Stomach (tissue), 9 donors: ENCODE data around the gene SOAT2. TPM values are rescaled to one million over a fixed set of nuclear protein-coding genes. Genes with fewer than 3 reads are reported as not detected.
A peak's percentile ranks its signal among the peaks of the same experiment; 100 is the strongest.
"Not testable (repeated sequence)": the region's sequence is repeated elsewhere in the genome, so short reads cannot be mapped to it uniquely, and the experiment has no call there.

Experiments used
- DNase-seq, 2 donors: peaks; one replicate each; pipeline versions ENCODE4 v3.0.0 to v3.0.0-alpha.2; 2013 to 2019
- H3K27ac ChIP-seq, 5 donors: fragments of 200-600 bp in 4 of 5; sonication (generic) in 4 of 5; one replicate each; pipeline ENCODE4 v1.5.1; 2013 to 2019; ENCODE audit warnings: mild to moderate bottlenecking in 1 of 5, moderate library complexity in 1 of 5
- H3K27me3 ChIP-seq, 3 donors: fragments of 200-600 bp; sonication (generic); one replicate each; pipeline ENCODE4 v1.5.1; 2017 to 2019; ENCODE audit warnings: mixed run types in 1 of 3
- H3K36me3 ChIP-seq, 4 donors: fragments of 200-600 bp; sonication (generic); 1 replicate in 3 of 4; 2 replicates in 1 of 4; pipeline ENCODE4 v1.5.1; 2016 to 2019
- H3K4me1 ChIP-seq, 4 donors: fragments of 200-600 bp; sonication (generic); one replicate each; pipeline ENCODE4 v1.5.1; 2016 to 2019
- H3K4me3 ChIP-seq, 4 donors: fragments of 200-600 bp; sonication (generic) in 3 of 4; one replicate each; pipeline ENCODE4 v1.5.1; 2016 to 2019; ENCODE audit warnings: mild to moderate bottlenecking in 1 of 4
- H3K9me3 ChIP-seq, 4 donors: fragments of 200-600 bp; sonication (generic); one replicate each; pipeline ENCODE4 v1.5.1; 2016 to 2019
- EP300 ChIP-seq: sonication (generic); formaldehyde crosslinking; IDR thresholded peaks from one replicate; pipeline ENCODE4 v1.6.1; 2017; ENCODE audit warnings: antibody characterized with exemption
- POLR2A ChIP-seq, 4 donors: fragments of 450-650 bp; IDR thresholded peaks; one replicate each; pipeline ENCODE4 v1.6.1; 2016; ENCODE audit warnings: antibody characterized with exemption in 4 of 4, control low read depth in 2 of 4, mild to moderate bottlenecking in 1 of 4, moderate library complexity in 1 of 4
- POLR2AphosphoS5 ChIP-seq, 3 donors: sonication (generic); formaldehyde crosslinking; IDR thresholded peaks; one replicate each; pipeline ENCODE4 v1.6.1; 2016; ENCODE audit warnings: antibody characterized with exemption in 3 of 3
- WGBS, 5 donors: extraction: QIAGEN DNeasy Blood & Tissue Kit in 3 of 5; methylation state at CpG; one replicate each; pipeline versions ENCODE4 v1.1.5 to v1.1.7; 2013 to 2018; 5-methylcytosine and 5-hydroxymethylcytosine counted together
- intact Hi-C: fragments of 100-400 bp; cut with DNase I; formaldehyde crosslinking; loops from one replicate; pipeline ENCODE4 v1.15.1; 2023; ENCODE audit warnings: low total_unique reads
- polyA plus RNA-seq, 3 donors: library from polyadenylated mRNA; stranded (reverse); fragments of 200-250 nt; gene quantifications; one replicate each; pipeline ENCODE4 v1.2.3, GENCODE V29; 2013
- total RNA-seq, 5 donors: library from RNA; depleted of rRNA; stranded (reverse); fragments of >200 nt; gene quantifications; one replicate each; pipeline versions ENCODE4 v1.1.0 to v1.2.3, GENCODE V29; 2014 to 2016
- TF ChIP-seq, protein P1 (sequence below), 7 experiments: fragments of 450-650 bp in 4 of 7; fragments of 200-600 bp in 3 of 7; sonication (generic) in 3 of 7; IDR thresholded peaks; one replicate each; pipeline ENCODE4 v1.5.1; 2016 to 2019; ENCODE audit warnings: antibody characterized with exemption in 7 of 7, control low read depth in 2 of 7, mild to moderate bottlenecking in 1 of 7
- donor health status: healthy with polysubstance abuse.
- donor health status: Bipolar disorder and iron deficiency.
- donor health status: healthy.

The SOAT2 gene
- total and polyA plus RNA-seq, 8 donors: 0.28 to 0.92 TPM; not detected in 6

DNA sequence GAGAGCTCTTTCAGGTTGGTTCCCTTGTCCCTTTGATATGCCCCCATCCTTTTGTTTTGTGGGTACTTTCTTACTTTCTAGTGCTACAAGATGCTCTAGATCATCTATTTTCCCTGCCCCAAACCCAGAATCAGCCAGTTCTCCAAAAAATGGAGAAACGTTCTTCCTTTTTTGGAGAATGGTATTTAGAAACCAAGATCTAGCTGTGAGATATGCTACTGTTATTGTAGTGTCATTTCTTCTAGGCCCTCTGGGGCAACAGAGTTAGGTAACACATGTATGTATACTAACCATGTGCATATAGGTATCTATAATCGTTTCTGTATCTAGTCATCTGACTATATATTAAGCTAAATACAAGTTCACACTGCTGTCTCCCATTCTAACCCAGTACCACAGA lies 12.7 kb upstream of the SOAT2 start:
- no peaks in the 10 kb centered on the region for H3K9me3 ChIP-seq
- no peak for DNase-seq
- no peak overlapping the region for H3K27ac ChIP-seq
- no peak overlapping the region for H3K4me3 ChIP-seq
- TF ChIP-seq POLR2AphosphoS5 (IDR thresholded peaks at IDR 0.05) (no peak), EP300 (no peak), POLR2A (IDR thresholded peaks at IDR 0.05) (no peak)
- TF ChIP-seq, protein P1, sequence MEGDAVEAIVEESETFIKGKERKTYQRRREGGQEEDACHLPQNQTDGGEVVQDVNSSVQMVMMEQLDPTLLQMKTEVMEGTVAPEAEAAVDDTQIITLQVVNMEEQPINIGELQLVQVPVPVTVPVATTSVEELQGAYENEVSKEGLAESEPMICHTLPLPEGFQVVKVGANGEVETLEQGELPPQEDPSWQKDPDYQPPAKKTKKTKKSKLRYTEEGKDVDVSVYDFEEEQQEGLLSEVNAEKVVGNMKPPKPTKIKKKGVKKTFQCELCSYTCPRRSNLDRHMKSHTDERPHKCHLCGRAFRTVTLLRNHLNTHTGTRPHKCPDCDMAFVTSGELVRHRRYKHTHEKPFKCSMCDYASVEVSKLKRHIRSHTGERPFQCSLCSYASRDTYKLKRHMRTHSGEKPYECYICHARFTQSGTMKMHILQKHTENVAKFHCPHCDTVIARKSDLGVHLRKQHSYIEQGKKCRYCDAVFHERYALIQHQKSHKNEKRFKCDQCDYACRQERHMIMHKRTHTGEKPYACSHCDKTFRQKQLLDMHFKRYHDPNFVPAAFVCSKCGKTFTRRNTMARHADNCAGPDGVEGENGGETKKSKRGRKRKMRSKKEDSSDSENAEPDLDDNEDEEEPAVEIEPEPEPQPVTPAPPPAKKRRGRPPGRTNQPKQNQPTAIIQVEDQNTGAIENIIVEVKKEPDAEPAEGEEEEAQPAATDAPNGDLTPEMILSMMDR (IDR thresholded peaks at IDR 0.05): no peak
- H3K4me1 ChIP-seq: peaks cover 0 to 3% (median 0%) of the 10 kb centered on the region in 4 donors
- H3K27me3 ChIP-seq: no peaks in the 10 kb centered on the region
- intact Hi-C loops: no loop called here
- 51 to 73% (median 64%) methylated on average over 2 of the region's 2 CpGs for WGBS, 5 donors
- no peaks in the 10 kb centered on the region for H3K36me3 ChIP-seq

DNA sequence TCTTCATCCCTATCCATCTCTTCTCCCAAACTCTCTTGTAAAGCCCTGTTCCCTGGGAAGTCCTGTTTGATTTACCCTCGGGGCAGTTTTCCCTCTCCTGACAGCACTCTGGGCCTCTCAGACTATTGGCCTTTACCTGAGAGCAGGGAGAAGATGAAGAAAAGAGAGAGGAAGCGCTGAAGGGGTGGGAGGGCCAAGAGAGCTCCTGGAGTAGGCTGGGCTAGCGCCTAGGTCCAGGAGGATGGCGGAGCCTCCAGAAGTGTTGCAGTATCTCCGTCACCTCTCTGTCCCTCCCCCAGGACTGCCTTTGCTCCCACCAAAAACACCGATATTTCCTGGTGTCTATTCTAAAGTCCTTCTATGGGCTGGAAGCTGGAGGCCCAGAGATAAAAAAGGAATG lies 11.5 kb upstream of the SOAT2 start:
- WGBS, 5 donors: 79 to 83% (median 81%) methylated on average over 6 of the region's 6 CpGs
- TF ChIP-seq POLR2AphosphoS5 (IDR thresholded peaks at IDR 0.05) (no peak), POLR2A (IDR thresholded peaks at IDR 0.05) (no peak), EP300 (no peak)
- TF ChIP-seq, protein P1 (IDR thresholded peaks at IDR 0.05): no peak

DNA sequence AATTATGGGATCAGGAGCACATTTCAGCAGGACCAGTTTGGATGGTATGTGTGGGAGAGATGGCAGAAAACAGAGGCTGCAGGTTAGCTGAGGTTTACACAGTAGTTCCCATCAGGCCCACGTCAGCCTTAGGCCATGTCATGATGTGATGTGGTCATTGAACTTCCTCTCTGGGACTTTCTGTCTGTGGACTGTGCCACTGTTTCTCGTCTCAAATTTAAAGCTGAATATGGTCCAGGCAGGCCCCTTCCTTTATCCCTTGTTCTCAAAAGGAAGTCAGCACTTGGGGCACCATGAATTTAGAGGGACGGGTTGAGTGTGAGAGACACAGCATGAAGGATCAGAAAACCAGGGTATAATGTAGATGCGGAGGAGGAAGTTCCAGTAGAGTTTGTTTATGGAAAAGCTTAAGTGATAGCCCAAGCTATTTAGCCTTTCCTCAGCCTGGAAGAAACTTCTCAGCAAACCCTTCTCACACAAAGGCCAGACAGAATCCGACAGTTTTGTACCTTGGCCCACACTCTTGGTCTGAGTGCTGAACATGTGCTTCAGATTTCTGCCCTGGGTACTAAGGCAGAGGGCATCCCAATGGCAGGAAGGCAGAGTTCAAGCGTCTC lies 9.4 kb upstream of the SOAT2 start:
- no peak for TF ChIP-seq POLR2AphosphoS5 (IDR thresholded peaks at IDR 0.05)
- TF ChIP-seq, protein P1 (IDR thresholded peaks at IDR 0.05): no peak
- TF ChIP-seq EP300: no peak
- TF ChIP-seq POLR2A (IDR thresholded peaks at IDR 0.05): no peak
- intact Hi-C loops: no loop called here
- peak in 1 of 2 donors; percentile 25 for DNase-seq
- Histone ChIP-seq H3K27me3 (peaks cover 0 to 22% (median 0%) of the 10 kb centered on the region in 3 donors), H3K36me3 (no peaks in the 10 kb centered on the region), H3K27ac (peak overlapping the region; percentile 35 to 61 (median 59)), H3K9me3 (no peaks in the 10 kb centered on the region), H3K4me1 (peaks cover 21 to 35% (median 30%) of the 10 kb centered on the region in 4 donors), H3K4me3 (no peak overlapping the region)
- 54 to 65% (median 59%) methylated on average over 6 of the region's 6 CpGs for WGBS, 5 donors

More for the DNA sequence above, 11.5 kb upstream of the SOAT2 start:
- H3K9me3 ChIP-seq: no peaks in the 10 kb centered on the region
- peaks cover 0 to 14% (median 8%) of the 10 kb centered on the region in 4 donors for H3K4me1 ChIP-seq
- H3K27ac ChIP-seq: no peak overlapping the region
- H3K36me3 ChIP-seq: no peaks in the 10 kb centered on the region
- no peak for DNase-seq
- H3K27me3 ChIP-seq: peaks cover 0 to 7% (median 0%) of the 10 kb centered on the region in 3 donors
- intact Hi-C loops: no loop called here
- H3K4me3 ChIP-seq: no peak overlapping the region

DNA sequence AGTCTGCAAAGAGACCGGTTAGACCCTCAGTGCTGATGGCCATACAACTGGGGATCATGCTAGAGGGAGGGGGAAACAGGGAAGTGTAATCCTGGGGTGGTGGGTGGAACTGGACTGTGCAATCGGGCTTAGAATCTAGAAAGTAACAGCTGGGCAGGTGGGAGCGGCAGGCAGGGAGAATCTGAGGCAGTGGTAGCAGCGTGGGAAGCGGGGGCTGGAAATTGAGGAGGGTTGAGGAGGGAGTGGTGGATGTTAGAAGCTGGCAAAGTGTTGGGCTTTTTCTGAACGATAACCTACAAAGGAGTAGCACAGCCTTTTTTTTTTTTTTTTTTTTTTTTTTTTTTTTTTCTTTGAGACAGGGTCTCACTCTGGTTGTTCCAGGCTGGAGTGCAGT lies 8.9 kb upstream of the SOAT2 start:
- 75 to 77% (median 76%) methylated on average over 6 of the region's 6 CpGs for WGBS, 5 donors

DNA sequence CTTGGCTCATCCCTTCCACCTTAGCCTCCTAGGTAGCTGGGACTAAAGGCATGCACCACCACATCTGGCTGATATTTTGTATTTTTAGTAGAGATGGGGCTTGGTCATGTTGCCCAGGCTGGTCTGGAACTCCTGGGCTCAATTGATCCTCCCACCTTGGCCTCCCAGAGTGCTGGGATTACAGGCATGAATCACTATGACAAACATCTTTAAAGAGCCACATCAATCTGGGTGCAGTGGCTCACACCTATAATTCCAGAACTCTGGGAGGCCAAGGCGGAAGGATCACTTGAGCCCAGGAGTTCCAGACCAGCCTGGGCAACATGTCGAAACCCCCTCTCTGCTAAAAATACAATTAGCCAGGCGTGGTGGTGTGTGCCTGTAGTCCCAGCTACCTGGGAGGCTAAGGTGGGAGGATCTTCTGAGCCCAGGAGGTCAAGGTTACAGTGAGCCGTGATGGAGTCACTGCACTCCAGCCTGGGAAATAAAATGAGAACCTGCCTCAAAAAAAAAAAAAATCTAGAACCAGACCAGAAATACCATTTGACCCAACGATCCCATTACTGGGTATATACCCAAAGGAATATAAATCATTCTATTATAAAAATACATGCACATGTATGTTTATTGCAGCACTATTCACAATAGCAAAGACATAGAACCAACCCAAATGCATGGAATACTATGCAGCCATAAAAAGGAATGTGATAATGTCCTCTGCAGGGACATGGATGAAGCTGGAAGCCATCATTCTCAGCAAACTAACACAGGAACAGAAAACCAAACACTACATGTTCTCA lies 8.3 kb upstream of the SOAT2 start:
- peaks cover 26 to 46% (median 35%) of the 10 kb centered on the region in 4 donors for H3K4me1 ChIP-seq
- H3K9me3 ChIP-seq, H3K36me3 ChIP-seq, DNase-seq, H3K4me3 ChIP-seq, intact Hi-C loops: not testable (repeated sequence)
- H3K27ac ChIP-seq: peak overlapping the region in 2 of 5 donors; percentile 82 to 91
- 92 to 96% (median 95%) methylated on average over 5 of the region's 5 CpGs for WGBS, 5 donors
- H3K27me3 ChIP-seq: peaks cover 0 to 22% (median 0%) of the 10 kb centered on the region in 3 donors

More for the DNA sequence above, 8.9 kb upstream of the SOAT2 start:
- peaks cover 26 to 40% (median 35%) of the 10 kb centered on the region in 4 donors for H3K4me1 ChIP-seq
- peaks cover 0 to 22% (median 0%) of the 10 kb centered on the region in 3 donors for H3K27me3 ChIP-seq
- DNase-seq: peak in 1 of 2 donors; percentile 21
- no peak overlapping the region for H3K4me3 ChIP-seq
- TF ChIP-seq POLR2AphosphoS5 (IDR thresholded peaks at IDR 0.05) (no peak), EP300 (no peak), POLR2A (IDR thresholded peaks at IDR 0.05) (no peak)
- TF ChIP-seq, protein P1 (IDR thresholded peaks at IDR 0.05): no peak
- no peaks in the 10 kb centered on the region for H3K36me3 ChIP-seq
- peak overlapping the region; percentile 35 to 61 (median 59) for H3K27ac ChIP-seq
- intact Hi-C loops: no loop called here
- H3K9me3 ChIP-seq: no peaks in the 10 kb centered on the region

DNA sequence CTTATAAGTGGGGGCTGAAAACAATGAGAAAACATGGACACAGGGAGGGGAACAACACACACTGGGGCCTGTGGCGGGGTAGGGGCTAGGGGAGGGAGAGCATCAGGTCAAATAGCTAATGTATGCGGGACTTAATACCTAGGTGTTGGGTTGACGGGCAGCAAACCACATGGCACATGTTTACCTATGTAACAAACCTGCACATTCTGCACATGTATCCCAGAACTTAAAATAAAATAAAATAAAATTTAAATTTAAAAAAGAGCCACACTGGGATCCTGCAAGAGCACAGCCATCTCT lies 7.7 kb upstream of the SOAT2 start:
- 93 to 98% (median 94%) methylated on average over 3 of the region's 3 CpGs for whole genome bisulfite sequencing, 5 donors
- H3K4me3 ChIP-seq, H3K36me3 ChIP-seq, intact Hi-C loops, H3K9me3 ChIP-seq: not testable (repeated sequence)
- Histone ChIP-seq H3K4me1 (peaks cover 26 to 46% (median 35%) of the 10 kb centered on the region in 4 donors), H3K27me3 (peaks cover 0 to 22% (median 0%) of the 10 kb centered on the region in 3 donors), H3K27ac (peak overlapping the region in 3 of 5 donors; percentile 82 to 91 (median 88))
- peak in 1 of 2 donors; percentile 8 for DNase-seq
